ENCODE measurements around the gene PCNT. TPM values are rescaled to one million over a fixed set of nuclear protein-coding genes. Genes with fewer than 3 reads are reported as not detected.

The PCNT gene
- polyA plus RNA-seq, 1 donor from 2014 or later: 28.2 TPM

DNA sequence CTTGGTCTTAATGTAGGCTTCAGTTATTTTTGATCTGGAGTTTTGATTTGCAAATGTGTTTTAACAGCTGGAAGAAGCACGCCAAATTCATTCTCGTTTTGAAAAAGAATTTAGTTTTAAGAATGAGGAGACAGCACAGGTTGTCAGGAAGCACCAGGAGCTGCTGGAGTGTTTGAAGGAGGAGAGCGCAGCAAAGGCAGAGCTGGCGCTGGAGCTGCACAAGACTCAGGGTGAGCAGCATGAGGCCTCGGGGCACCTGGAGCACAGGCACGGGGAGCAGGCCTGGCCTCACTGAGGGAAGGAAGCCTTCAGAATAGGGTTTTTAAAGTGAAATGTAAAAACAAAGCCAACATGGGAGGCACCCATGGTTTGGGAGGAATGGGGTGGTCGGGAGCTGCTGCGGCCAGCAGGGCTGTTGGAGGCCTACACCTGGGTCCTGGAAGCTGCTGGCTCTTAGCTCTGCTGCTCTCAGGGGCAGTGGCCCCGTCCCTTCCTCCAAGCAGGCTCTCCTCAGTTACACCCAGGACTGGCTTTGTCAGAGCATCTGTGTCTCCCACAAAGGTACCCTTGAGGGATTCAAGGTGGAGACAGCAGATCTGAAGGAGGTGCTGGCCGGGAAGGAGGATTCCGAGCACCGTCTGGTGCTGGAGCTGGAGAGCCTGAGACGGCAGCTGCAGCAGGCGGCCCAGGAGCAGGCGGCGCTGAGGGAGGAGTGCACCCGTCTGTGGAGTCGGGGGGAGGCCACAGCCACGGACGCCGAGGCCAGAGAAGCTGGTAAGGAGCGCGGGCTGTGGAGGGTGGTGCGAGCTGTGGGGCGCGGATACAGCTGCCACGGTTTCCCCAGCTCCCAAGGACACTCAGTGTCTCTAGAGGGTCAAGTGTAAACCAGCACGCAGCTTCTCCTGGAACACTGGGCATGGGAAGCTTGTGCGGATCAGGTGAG, 66.9 kb downstream of the PCNT start:
- no peaks in the 10 kb centered on the region for H3K9me2 ChIP-seq (ENCODE audit: insufficient read depth, low read length)
- H3K4me3 ChIP-seq (ENCODE audit: low read length): no peak overlapping the region
- H3K27ac ChIP-seq (ENCODE audit: low read length): no peak overlapping the region
- H3K9ac ChIP-seq (ENCODE audit: low read length): no peak overlapping the region
- no peaks in the 10 kb centered on the region for H3K79me2 ChIP-seq (replicated peaks; ENCODE audit: insufficient read depth, low read length)
- TF ChIP-seq, protein P1, sequence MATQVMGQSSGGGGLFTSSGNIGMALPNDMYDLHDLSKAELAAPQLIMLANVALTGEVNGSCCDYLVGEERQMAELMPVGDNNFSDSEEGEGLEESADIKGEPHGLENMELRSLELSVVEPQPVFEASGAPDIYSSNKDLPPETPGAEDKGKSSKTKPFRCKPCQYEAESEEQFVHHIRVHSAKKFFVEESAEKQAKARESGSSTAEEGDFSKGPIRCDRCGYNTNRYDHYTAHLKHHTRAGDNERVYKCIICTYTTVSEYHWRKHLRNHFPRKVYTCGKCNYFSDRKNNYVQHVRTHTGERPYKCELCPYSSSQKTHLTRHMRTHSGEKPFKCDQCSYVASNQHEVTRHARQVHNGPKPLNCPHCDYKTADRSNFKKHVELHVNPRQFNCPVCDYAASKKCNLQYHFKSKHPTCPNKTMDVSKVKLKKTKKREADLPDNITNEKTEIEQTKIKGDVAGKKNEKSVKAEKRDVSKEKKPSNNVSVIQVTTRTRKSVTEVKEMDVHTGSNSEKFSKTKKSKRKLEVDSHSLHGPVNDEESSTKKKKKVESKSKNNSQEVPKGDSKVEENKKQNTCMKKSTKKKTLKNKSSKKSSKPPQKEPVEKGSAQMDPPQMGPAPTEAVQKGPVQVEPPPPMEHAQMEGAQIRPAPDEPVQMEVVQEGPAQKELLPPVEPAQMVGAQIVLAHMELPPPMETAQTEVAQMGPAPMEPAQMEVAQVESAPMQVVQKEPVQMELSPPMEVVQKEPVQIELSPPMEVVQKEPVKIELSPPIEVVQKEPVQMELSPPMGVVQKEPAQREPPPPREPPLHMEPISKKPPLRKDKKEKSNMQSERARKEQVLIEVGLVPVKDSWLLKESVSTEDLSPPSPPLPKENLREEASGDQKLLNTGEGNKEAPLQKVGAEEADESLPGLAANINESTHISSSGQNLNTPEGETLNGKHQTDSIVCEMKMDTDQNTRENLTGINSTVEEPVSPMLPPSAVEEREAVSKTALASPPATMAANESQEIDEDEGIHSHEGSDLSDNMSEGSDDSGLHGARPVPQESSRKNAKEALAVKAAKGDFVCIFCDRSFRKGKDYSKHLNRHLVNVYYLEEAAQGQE (IDR thresholded peaks at IDR 0.05; ENCODE audit: borderline replicate concordance): no peak
- no peaks in the 10 kb centered on the region for H3K9me3 ChIP-seq (ENCODE audit: low read length)
- H4K20me1 ChIP-seq (ENCODE audit: insufficient read depth): no peaks in the 10 kb centered on the region
- H2AFZ ChIP-seq (ENCODE audit: low read depth, low read length): no peak overlapping the region
- H3K27me3 ChIP-seq (ENCODE audit: insufficient read depth, low read depth, low read length): no peaks in the 10 kb centered on the region
- H3K36me3 ChIP-seq (ENCODE audit: insufficient read depth, low read length): no peaks in the 10 kb centered on the region
- H3F3A ChIP-seq (ENCODE audit: insufficient read depth, low read length, poor library complexity, severe bottlenecking): no peaks in the 10 kb centered on the region
- H3K4me2 ChIP-seq (ENCODE audit: low read length): no peak overlapping the region

DNA sequence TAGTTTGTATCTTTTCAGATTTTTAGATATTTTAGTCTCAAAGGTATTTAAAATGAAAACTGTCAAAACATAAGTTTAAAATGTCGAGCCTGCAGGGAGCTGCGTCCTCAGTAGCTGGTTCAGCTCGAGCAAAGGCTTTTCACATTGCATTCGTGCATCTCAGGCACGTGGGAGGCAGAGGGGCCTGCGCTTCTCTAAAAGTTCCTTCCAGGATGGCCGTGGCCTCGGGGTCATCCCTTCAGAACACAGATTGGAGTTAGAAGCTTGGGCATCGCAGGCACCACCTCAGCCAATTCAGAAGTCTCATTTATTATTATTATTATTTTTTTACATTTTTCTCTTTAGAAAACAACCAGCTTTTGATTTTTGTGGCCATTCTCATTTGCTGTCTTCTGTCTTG, 67.8 kb downstream of the PCNT start:
- H3K27me3 ChIP-seq (ENCODE audit: insufficient read depth, low read depth, low read length): no peaks in the 10 kb centered on the region

More for the DNA sequence above, 67.8 kb downstream of the PCNT start:
- no peak overlapping the region for H2AFZ ChIP-seq (ENCODE audit: low read depth, low read length)
- no peaks in the 10 kb centered on the region for H3K9me2 ChIP-seq (ENCODE audit: insufficient read depth, low read length)
- H3K9ac ChIP-seq (ENCODE audit: low read length): no peak overlapping the region
- TF ChIP-seq RAD21 (conservative IDR thresholded peaks at IDR 0.05): no peak
- TF ChIP-seq EZH2 (IDR thresholded peaks at IDR 0.05; ENCODE audit: borderline replicate concordance, insufficient read depth, low read length, poor library complexity, severe bottlenecking): no peak
- TF ChIP-seq EP300 (conservative IDR thresholded peaks at IDR 0.05; ENCODE audit: poor library complexity, severe bottlenecking): no peak
- TF ChIP-seq MXI1 (conservative IDR thresholded peaks at IDR 0.05; ENCODE audit: poor library complexity, severe bottlenecking): no peak
- TF ChIP-seq, protein P1 (IDR thresholded peaks at IDR 0.05; ENCODE audit: borderline replicate concordance): no peak
- TF ChIP-seq TAF1 (IDR thresholded peaks at IDR 0.05; ENCODE audit: low read depth): no peak
- TF ChIP-seq, protein P2, sequence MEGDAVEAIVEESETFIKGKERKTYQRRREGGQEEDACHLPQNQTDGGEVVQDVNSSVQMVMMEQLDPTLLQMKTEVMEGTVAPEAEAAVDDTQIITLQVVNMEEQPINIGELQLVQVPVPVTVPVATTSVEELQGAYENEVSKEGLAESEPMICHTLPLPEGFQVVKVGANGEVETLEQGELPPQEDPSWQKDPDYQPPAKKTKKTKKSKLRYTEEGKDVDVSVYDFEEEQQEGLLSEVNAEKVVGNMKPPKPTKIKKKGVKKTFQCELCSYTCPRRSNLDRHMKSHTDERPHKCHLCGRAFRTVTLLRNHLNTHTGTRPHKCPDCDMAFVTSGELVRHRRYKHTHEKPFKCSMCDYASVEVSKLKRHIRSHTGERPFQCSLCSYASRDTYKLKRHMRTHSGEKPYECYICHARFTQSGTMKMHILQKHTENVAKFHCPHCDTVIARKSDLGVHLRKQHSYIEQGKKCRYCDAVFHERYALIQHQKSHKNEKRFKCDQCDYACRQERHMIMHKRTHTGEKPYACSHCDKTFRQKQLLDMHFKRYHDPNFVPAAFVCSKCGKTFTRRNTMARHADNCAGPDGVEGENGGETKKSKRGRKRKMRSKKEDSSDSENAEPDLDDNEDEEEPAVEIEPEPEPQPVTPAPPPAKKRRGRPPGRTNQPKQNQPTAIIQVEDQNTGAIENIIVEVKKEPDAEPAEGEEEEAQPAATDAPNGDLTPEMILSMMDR (IDR thresholded peaks at IDR 0.05; ENCODE audit: poor library complexity, severe bottlenecking): no peak
- no peak for TF ChIP-seq SMC3 (conservative IDR thresholded peaks at IDR 0.05; ENCODE audit: poor library complexity)
- TF ChIP-seq POLR2AphosphoS5 (IDR thresholded peaks at IDR 0.05): no peak
- no peaks in the 10 kb centered on the region for H3K9me3 ChIP-seq (ENCODE audit: low read length)
- H3K79me2 ChIP-seq (replicated peaks; ENCODE audit: insufficient read depth, low read length): no peaks in the 10 kb centered on the region
- H3K4me2 ChIP-seq (ENCODE audit: low read length): no peak overlapping the region
- H3K36me3 ChIP-seq (ENCODE audit: insufficient read depth, low read length): no peaks in the 10 kb centered on the region
- H3F3A ChIP-seq (ENCODE audit: insufficient read depth, low read length, poor library complexity, severe bottlenecking): no peaks in the 10 kb centered on the region
- H4K20me1 ChIP-seq (ENCODE audit: insufficient read depth): no peaks in the 10 kb centered on the region
- no peak overlapping the region for H3K4me3 ChIP-seq (ENCODE audit: low read length)
- H3K27ac ChIP-seq (ENCODE audit: low read length): no peak overlapping the region
